Adrenal gland (tissue), 5 donors: ENCODE data around the gene TARDBP.

Source experiments
- POLR2A ChIP-seq, 2 donors: fragments of 450-650 bp; IDR thresholded peaks; one replicate each; pipeline ENCODE4 v1.6.1; 2017; ENCODE audit warnings: antibody characterized with exemption in 2 of 2, mild to moderate bottlenecking in 2 of 2, moderate library complexity in 1 of 2
- TF ChIP-seq, protein P1 (sequence below), 6 experiments: fragments of 450-650 bp in 4 of 6; fragments of 200-600 bp in 2 of 6; sonication (generic) in 1 of 6; IDR thresholded peaks; 1 replicate in 5 of 6; 2 replicates in 1 of 6; pipeline versions ENCODE4 v1.5.1 to v1.8.0; 2016 to 2021; ENCODE audit warnings: antibody characterized with exemption in 6 of 6, mild to moderate bottlenecking in 2 of 6, moderate library complexity in 1 of 6
- donor health status: DM: no; HTN: no; CAD: no.

DNA sequence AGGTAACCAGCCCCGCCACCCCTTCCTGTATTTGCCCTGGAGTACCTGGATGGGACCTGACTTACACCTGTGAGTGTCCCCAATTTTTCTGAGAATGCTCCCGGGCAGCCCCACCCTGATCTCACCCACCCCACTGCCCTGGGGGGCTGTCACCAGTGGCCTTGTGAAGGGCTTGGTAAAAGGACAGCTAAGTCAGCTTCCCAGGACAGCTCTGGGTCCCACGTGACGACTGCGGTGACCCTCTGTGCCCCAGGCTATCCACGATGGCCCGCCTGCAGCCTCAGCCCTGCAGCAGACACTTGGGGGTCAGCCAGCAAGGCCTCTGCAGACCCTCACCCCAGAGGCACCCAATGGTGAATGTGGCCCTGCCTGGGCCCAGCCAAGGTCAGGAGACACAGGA lies 41.7 kb downstream of the TARDBP start:
- TF ChIP-seq, protein P1, sequence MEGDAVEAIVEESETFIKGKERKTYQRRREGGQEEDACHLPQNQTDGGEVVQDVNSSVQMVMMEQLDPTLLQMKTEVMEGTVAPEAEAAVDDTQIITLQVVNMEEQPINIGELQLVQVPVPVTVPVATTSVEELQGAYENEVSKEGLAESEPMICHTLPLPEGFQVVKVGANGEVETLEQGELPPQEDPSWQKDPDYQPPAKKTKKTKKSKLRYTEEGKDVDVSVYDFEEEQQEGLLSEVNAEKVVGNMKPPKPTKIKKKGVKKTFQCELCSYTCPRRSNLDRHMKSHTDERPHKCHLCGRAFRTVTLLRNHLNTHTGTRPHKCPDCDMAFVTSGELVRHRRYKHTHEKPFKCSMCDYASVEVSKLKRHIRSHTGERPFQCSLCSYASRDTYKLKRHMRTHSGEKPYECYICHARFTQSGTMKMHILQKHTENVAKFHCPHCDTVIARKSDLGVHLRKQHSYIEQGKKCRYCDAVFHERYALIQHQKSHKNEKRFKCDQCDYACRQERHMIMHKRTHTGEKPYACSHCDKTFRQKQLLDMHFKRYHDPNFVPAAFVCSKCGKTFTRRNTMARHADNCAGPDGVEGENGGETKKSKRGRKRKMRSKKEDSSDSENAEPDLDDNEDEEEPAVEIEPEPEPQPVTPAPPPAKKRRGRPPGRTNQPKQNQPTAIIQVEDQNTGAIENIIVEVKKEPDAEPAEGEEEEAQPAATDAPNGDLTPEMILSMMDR (IDR thresholded peaks at IDR 0.05) = no peak
- TF ChIP-seq POLR2A (IDR thresholded peaks at IDR 0.05) = no peak
